DOHH2 (cell line): Measurements from ENCODE around the gene KCNJ11.

ENCODE experiments used
- H3F3A ChIP-seq: fragments of 200-600 bp; sonication (generic), shearing (Covaris generic); 2 replicates; pipeline ENCODE4 v1.6.0; 2016; ENCODE audit warnings: antibody characterized with exemption, mild to moderate bottlenecking; ENCODE audit not compliant: control insufficient read depth, insufficient read depth
- H3K27ac ChIP-seq: fragments of 200-600 bp; sonication (generic); 2 replicates; pipeline ENCODE4 v1.5.1; 2014; ENCODE audit warnings: low read depth, mild to moderate bottlenecking, low read length, moderate library complexity
- H3K27me3 ChIP-seq: fragments of 200-600 bp; sonication (generic); 2 replicates; pipeline ENCODE4 v1.6.1; 2014; ENCODE audit warnings: mild to moderate bottlenecking, low read length, mixed read lengths; ENCODE audit not compliant: control insufficient read depth
- H3K36me3 ChIP-seq: fragments of 200-600 bp; sonication (generic); 2 replicates; pipeline ENCODE4 v1.6.1; 2014; ENCODE audit warnings: mild to moderate bottlenecking, low read length, moderate library complexity, mixed read lengths; ENCODE audit not compliant: control insufficient read depth
- H3K4me1 ChIP-seq: fragments of 200-600 bp; sonication (generic); 2 replicates; pipeline ENCODE4 v1.6.1; 2014; ENCODE audit warnings: mild to moderate bottlenecking, low read length, mixed read lengths; ENCODE audit not compliant: control insufficient read depth
- H3K4me2 ChIP-seq: fragments of 200-600 bp; sonication (generic); 2 replicates; pipeline ENCODE4 v1.6.0; 2014; ENCODE audit warnings: mild to moderate bottlenecking, low read length, moderate library complexity
- H3K4me3 ChIP-seq: fragments of 200-600 bp; sonication (generic); 2 replicates; pipeline ENCODE4 v1.5.1; 2014; ENCODE audit warnings: mild to moderate bottlenecking, low read length, mixed read lengths
- H3K79me2 ChIP-seq: fragments of 200-600 bp; sonication (generic); 2 replicates; pipeline ENCODE4 v1.6.1; 2014; ENCODE audit warnings: mild to moderate bottlenecking, low read length, mixed read lengths; ENCODE audit not compliant: control insufficient read depth
- H3K9me2 ChIP-seq: fragments of 200-600 bp; sonication (generic); replicated peaks from 2 replicates; pipeline ENCODE4 v1.6.1; 2014; ENCODE audit warnings: mild to moderate bottlenecking, low read length, mixed read lengths; ENCODE audit not compliant: control insufficient read depth
- H3K9me3 ChIP-seq: fragments of 200-600 bp; sonication (generic); 2 replicates; pipeline ENCODE4 v1.6.1; 2014; ENCODE audit warnings: antibody characterized with exemption, low read length, mixed read lengths; ENCODE audit not compliant: control insufficient read depth, insufficient read depth
- H4K20me1 ChIP-seq: fragments of 200-600 bp; sonication (generic); 2 replicates; pipeline ENCODE4 v1.6.0; 2014; ENCODE audit warnings: low read depth, mild to moderate bottlenecking, antibody characterized with exemption, low read length, moderate library complexity; ENCODE audit not compliant: control insufficient read depth, insufficient read depth
- EZH2phosphoT487 ChIP-seq: fragments of 200-600 bp; sonication (generic); IDR thresholded peaks from 2 replicates; pipeline ENCODE4 v1.6.1; 2017; ENCODE audit warnings: borderline replicate concordance, mild to moderate bottlenecking, antibody characterized with exemption, low read length, moderate library complexity, mixed read lengths
- TF ChIP-seq, protein P1 (sequence below): fragments of 200-600 bp; sonication (generic); IDR thresholded peaks from one replicate; pipeline ENCODE4 v1.5.1; 2014; ENCODE audit warnings: antibody characterized with exemption, mild to moderate bottlenecking, low read depth, low read length; ENCODE audit not compliant: poor library complexity, severe bottlenecking

The KCNJ11 gene

DNA sequence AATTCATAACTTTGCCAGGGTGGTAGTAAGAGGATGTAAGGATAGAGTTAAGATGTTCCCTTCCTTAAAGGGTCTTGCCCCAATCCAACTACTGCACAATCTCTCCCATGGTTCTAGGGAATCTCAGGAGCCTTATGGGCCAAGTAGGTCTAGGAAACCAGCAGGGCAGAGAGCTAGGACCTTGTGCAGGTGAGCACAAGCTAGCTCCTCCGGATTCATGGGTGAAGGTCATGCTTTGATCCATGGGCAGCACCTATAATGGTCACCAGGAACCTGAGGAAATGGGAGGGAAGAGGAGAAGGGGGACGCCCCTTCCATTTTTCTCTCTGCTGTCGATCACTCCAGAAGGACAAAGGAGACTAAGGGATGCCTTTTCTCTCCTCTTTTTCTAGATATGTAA, 16.8 kb downstream of the KCNJ11 start:
- Histone ChIP-seq H3K27ac (no peak overlapping the region), H3K27me3 (no peaks in the 10 kb centered on the region), H4K20me1 (no peaks in the 10 kb centered on the region), H3K36me3 (peaks cover 100% of the 10 kb centered on the region), H3K4me3 (no peak overlapping the region), H3F3A (no peaks in the 10 kb centered on the region), H3K9me2 (no peaks in the 10 kb centered on the region), H3K9me3 (peaks cover 52% of the 10 kb centered on the region), H3K4me2 (no peak overlapping the region), H3K4me1 (no peaks in the 10 kb centered on the region), H3K79me2 (peaks cover 16% of the 10 kb centered on the region)
- TF ChIP-seq, protein P1, sequence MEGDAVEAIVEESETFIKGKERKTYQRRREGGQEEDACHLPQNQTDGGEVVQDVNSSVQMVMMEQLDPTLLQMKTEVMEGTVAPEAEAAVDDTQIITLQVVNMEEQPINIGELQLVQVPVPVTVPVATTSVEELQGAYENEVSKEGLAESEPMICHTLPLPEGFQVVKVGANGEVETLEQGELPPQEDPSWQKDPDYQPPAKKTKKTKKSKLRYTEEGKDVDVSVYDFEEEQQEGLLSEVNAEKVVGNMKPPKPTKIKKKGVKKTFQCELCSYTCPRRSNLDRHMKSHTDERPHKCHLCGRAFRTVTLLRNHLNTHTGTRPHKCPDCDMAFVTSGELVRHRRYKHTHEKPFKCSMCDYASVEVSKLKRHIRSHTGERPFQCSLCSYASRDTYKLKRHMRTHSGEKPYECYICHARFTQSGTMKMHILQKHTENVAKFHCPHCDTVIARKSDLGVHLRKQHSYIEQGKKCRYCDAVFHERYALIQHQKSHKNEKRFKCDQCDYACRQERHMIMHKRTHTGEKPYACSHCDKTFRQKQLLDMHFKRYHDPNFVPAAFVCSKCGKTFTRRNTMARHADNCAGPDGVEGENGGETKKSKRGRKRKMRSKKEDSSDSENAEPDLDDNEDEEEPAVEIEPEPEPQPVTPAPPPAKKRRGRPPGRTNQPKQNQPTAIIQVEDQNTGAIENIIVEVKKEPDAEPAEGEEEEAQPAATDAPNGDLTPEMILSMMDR, result no peak
- no peak for TF ChIP-seq EZH2phosphoT487

GRCh38 chr11:17369684-17370243, 18.7 kb downstream of the KCNJ11 start:
- Histone ChIP-seq H3F3A (no peaks in the 10 kb centered on the region), H3K79me2 (peaks cover 34% of the 10 kb centered on the region), H3K27ac (no peak overlapping the region), H3K27me3 (no peaks in the 10 kb centered on the region), H4K20me1 (no peaks in the 10 kb centered on the region), H3K4me2 (no peak overlapping the region), H3K9me2 (no peaks in the 10 kb centered on the region), H3K9me3 (peaks cover 55% of the 10 kb centered on the region), H3K4me3 (no peak overlapping the region), H3K4me1 (no peaks in the 10 kb centered on the region), H3K36me3 (peaks cover 100% of the 10 kb centered on the region)
- no peak for TF ChIP-seq EZH2phosphoT487
- TF ChIP-seq, protein P1, result no peak

- Histone ChIP-seq H3K36me3 (peaks cover 100% of the 10 kb centered on the region), H3K9me2 (no peaks in the 10 kb centered on the region), H3K27ac (no peak overlapping the region), H3F3A (no peaks in the 10 kb centered on the region), H3K4me3 (no peak overlapping the region), H4K20me1 (no peaks in the 10 kb centered on the region), H3K79me2 (peaks cover 41% of the 10 kb centered on the region), H3K27me3 (no peaks in the 10 kb centered on the region), H3K4me2 (no peak overlapping the region), H3K9me3 (peaks cover 55% of the 10 kb centered on the region), H3K4me1 (no peaks in the 10 kb centered on the region)
- no peak for TF ChIP-seq EZH2phosphoT487
Measured at GRCh38 chr11:17369094-17369493, 19.4 kb downstream of the KCNJ11 start.

- Histone ChIP-seq H3F3A (no peaks in the 10 kb centered on the region), H4K20me1 (no peaks in the 10 kb centered on the region), H3K9me2 (no peaks in the 10 kb centered on the region), H3K4me1 (no peaks in the 10 kb centered on the region), H3K27me3 (no peaks in the 10 kb centered on the region), H3K27ac (no peak overlapping the region), H3K9me3 (peaks cover 55% of the 10 kb centered on the region), H3K79me2 (peaks cover 46% of the 10 kb centered on the region), H3K4me3 (no peak overlapping the region), H3K4me2 (no peak overlapping the region), H3K36me3 (peaks cover 100% of the 10 kb centered on the region)
- TF ChIP-seq EZH2phosphoT487, result no peak
- TF ChIP-seq, protein P1, result no peak
Measured at GRCh38 chr11:17368551-17368950, 19.9 kb downstream of the KCNJ11 start.
